Right lobe of liver (tissue), 6 donors: ENCODE measurements around the gene IL1RL2. TPM values are rescaled to one million over a fixed set of nuclear protein-coding genes. Genes with fewer than 3 reads are reported as not detected.

Experiments
- ATAC-seq, 4 donors: fragments of 200-7000 bp; cut with Tn5 transposase; one replicate each; pipeline ENCODE4 v1.9.1; 2020; ENCODE audit warnings: mild to moderate bottlenecking in 4 of 4, moderate library complexity in 4 of 4
- DNase-seq, 3 donors: peaks; one replicate each; pipeline ENCODE4 v3.0.0-alpha.2; 2020
- H3K27ac ChIP-seq, 3 donors: fragments of 200-600 bp; one replicate each; pipeline ENCODE4 v1.8.0; 2022
- H3K27me3 ChIP-seq, 2 donors: fragments of 200-600 bp; one replicate each; pipeline ENCODE4 v1.8.0; 2022
- H3K36me3 ChIP-seq, 4 donors: fragments of 200-600 bp; sonication (generic) in 1 of 4; one replicate each; pipeline versions ENCODE4 v1.5.1 to v1.8.0; 2017 to 2022; ENCODE audit warnings: control low read depth in 1 of 4
- H3K4me1 ChIP-seq, 4 donors: fragments of 200-600 bp; sonication (generic) in 1 of 4; one replicate each; pipeline versions ENCODE4 v1.5.1 to v1.8.0; 2017 to 2022; ENCODE audit warnings: control low read depth in 1 of 4
- H3K4me3 ChIP-seq, 3 donors: fragments of 200-600 bp; one replicate each; pipeline ENCODE4 v1.8.0; 2022
- H3K9me3 ChIP-seq, 4 donors: fragments of 200-600 bp; sonication (generic) in 1 of 4; one replicate each; pipeline versions ENCODE4 v1.5.1 to v1.8.0; 2017 to 2022; ENCODE audit warnings: control low read depth in 1 of 4
- CTCF ChIP-seq, 4 donors: fragments of 200-600 bp in 3 of 4; fragments of 450-650 bp in 1 of 4; IDR thresholded peaks; one replicate each; pipeline versions ENCODE4 v1.5.1 to v1.8.0; 2016 to 2022; ENCODE audit warnings: antibody characterized with exemption in 4 of 4, mild to moderate bottlenecking in 2 of 4
- POLR2A ChIP-seq: fragments of 450-650 bp; IDR thresholded peaks from one replicate; pipeline ENCODE4 v1.6.1; 2017; ENCODE audit warnings: antibody characterized with exemption, mild to moderate bottlenecking
- WGBS: methylation state at CpG from one replicate; pipeline ENCODE4 v1.1.6; 2018; ENCODE audit warnings: low coverage, low lambda C conversion rate; ENCODE audit not compliant: insufficient coverage; ENCODE audit errors: missing lambda C conversion rate; 5-methylcytosine and 5-hydroxymethylcytosine counted together
- intact Hi-C, 2 donors: fragments of 100-400 bp; cut with DNase I; formaldehyde crosslinking; loops; one replicate each; pipeline versions ENCODE4 v1.11.2 to v1.14.1; 2022
- total RNA-seq, 6 experiments: library from RNA; depleted of rRNA in 2 of 6; stranded (reverse); fragments of >200 nt in 2 of 6; fragmentation: NEBNext Ultra II Directional in 3 of 6; extraction: Animal tissue kit (Norgen Biotek cat#: 25700) in 3 of 6; gene quantifications; one replicate each; pipeline versions ENCODE4 v1.1.0 to v1.2.4, GENCODE V29; 2016 to 2023
- donor health status: DM: no; HTN: yes; CAD: no.
- donor health status: DM: no; HTN: no; CAD: no.
- donor health status: DM: no; HTN: no; CAD: no.
- donor health status: DM: no; HTN: yes; CAD: no.
- donor health status: DM: no; HTN: yes; CAD: no.

The IL1RL2 gene
- total RNA-seq, 6 experiments from 2014 or later: 1.2 to 3.1 (median 2.3) TPM

GRCh38 chr2:102238039-102238756, 51.4 kb downstream of the IL1RL2 start:
- no peak overlapping the region for H3K4me3 ChIP-seq
- no peaks in the 10 kb centered on the region for H3K9me3 ChIP-seq
- TF ChIP-seq POLR2A: no peak
- no peak for TF ChIP-seq CTCF (IDR thresholded peaks at IDR 0.05)
- intact Hi-C loops: loop anchor here in 1 of 2 donors (10.0 kb wide), 1 partner anchor 53 kb away; the partner anchor contains the start of gene IL1RL2
- peak in 2 of 4 donors; percentile 6 to 17 for ATAC-seq
- DNase-seq: no peak
- H3K27me3 ChIP-seq: no peaks in the 10 kb centered on the region
- H3K4me1 ChIP-seq: peaks cover 0 to 7% (median 0%) of the 10 kb centered on the region in 4 donors
- no peaks in the 10 kb centered on the region for H3K36me3 ChIP-seq
- no peak overlapping the region for H3K27ac ChIP-seq
- 54% methylated on average over 8 of the region's 10 CpGs for WGBS

- WGBS: 100% methylated on average over 2 of the region's 2 CpGs
- DNase-seq (no peak), ATAC-seq (no peak)
- no peak overlapping the region for H3K4me3 ChIP-seq
- no peaks in the 10 kb centered on the region for H3K9me3 ChIP-seq
- peaks cover 0 to 7% (median 0%) of the 10 kb centered on the region in 4 donors for H3K4me1 ChIP-seq
- no peak for TF ChIP-seq POLR2A
- no peak for TF ChIP-seq CTCF (IDR thresholded peaks at IDR 0.05)
- H3K36me3 ChIP-seq: no peaks in the 10 kb centered on the region
- intact Hi-C loops: loop anchor here in 1 of 2 donors (10.0 kb wide), 1 partner anchor 54 kb away; the partner anchor contains the start of gene IL1RL2
- H3K27me3 ChIP-seq: no peaks in the 10 kb centered on the region
- no peak overlapping the region for H3K27ac ChIP-seq
Measured at GRCh38 chr2:102238778-102239177, 52.0 kb downstream of the IL1RL2 start.

GRCh38 chr2:102239344-102239743, 52.5 kb downstream of the IL1RL2 start:
- Histone ChIP-seq H3K9me3 (no peaks in the 10 kb centered on the region), H3K4me3 (no peak overlapping the region), H3K36me3 (no peaks in the 10 kb centered on the region), H3K27me3 (no peaks in the 10 kb centered on the region), H3K27ac (no peak overlapping the region), H3K4me1 (peaks cover 0 to 7% (median 0%) of the 10 kb centered on the region in 4 donors)
- TF ChIP-seq CTCF (IDR thresholded peaks at IDR 0.05): no peak
- TF ChIP-seq POLR2A: no peak
- intact Hi-C loops: loop anchor here in 1 of 2 donors (10.0 kb wide), 1 partner anchor 55 kb away; the partner anchor contains the start of gene IL1RL2
- DNase-seq (no peak), ATAC-seq (no peak)
- 100% methylated on average over 1 of the region's 7 CpGs for WGBS

GRCh38 chr2:102240640-102241370, 54.0 kb downstream of the IL1RL2 start:
- peak; percentile 96 to 99 (median 96) for ATAC-seq
- WGBS: 3% methylated on average over 11 of the region's 22 CpGs

More at GRCh38 chr2:102240640-102241370, 54.0 kb downstream of the IL1RL2 start:
- H3K4me1 ChIP-seq: peaks cover 0 to 7% (median 0%) of the 10 kb centered on the region in 4 donors
- H3K27ac ChIP-seq: peak overlapping the region; percentile 51 to 63 (median 53)
- intact Hi-C loops: loop anchor here (10.0 kb wide), 2 partner anchors 204 to 226 kb away; no protein-coding TSS in a partner anchor
- H3K9me3 ChIP-seq: no peaks in the 10 kb centered on the region
- H3K36me3 ChIP-seq: no peaks in the 10 kb centered on the region
- peak; percentile 92 to 93 (median 93) for DNase-seq
- TF ChIP-seq POLR2A (no peak), CTCF (IDR thresholded peaks at IDR 0.05) (peak; percentile 95 to 99 (median 98))
- H3K27me3 ChIP-seq: no peaks in the 10 kb centered on the region
- no peak overlapping the region for H3K4me3 ChIP-seq
